ENCODE results near the gene TRIM28. TPM values are rescaled to one million over a fixed set of nuclear protein-coding genes. Genes with fewer than 3 reads are reported as not detected.

Gene TRIM28
- total and polyA plus RNA-seq, 9 of the 15 experiments (the other 6 are each of a cell fraction or from before 2014, with no cell fraction given), result 12.1 to 797 (median 490) TPM

GRCh38 chr19:58572818-58573657 lies 29.2 kb downstream of the TRIM28 start, which contains the start of gene MZF1 (continued):
- TF ChIP-seq TRIM25 (IDR thresholded peaks at IDR 0.05; ENCODE audit: borderline replicate concordance), result peak; percentile 84; the same call in 1 of the 2 replicates
- peak; percentile 77 for TF ChIP-seq PHF20 (IDR thresholded peaks at IDR 0.05; ENCODE audit: partially characterized antibody)
- peak; percentile 91 to 93 for TF ChIP-seq MNT (conservative IDR thresholded peaks at IDR 0.05)
- TF ChIP-seq SIN3B (IDR thresholded peaks at IDR 0.05; ENCODE audit: low read depth), result 0 out of 2 replicates have a peak, but pooled peaks have one; percentile 10
- TF ChIP-seq ZNF830 (CRISPR knock-in tag; IDR thresholded peaks at IDR 0.05), result no peak
- no peak for TF ChIP-seq SAP30 (IDR thresholded peaks at IDR 0.05; ENCODE audit: borderline replicate concordance, insufficient read depth, low read depth, low read length, poor library complexity, severe bottlenecking)
- peak in 1 of 2 experiments; percentile 10; a peak in 2 of 4 replicates for TF ChIP-seq HDAC1 (IDR thresholded peaks at IDR 0.05)
- peak; percentile 85 for TF ChIP-seq HBP1 (CRISPR knock-in tag; IDR thresholded peaks at IDR 0.05)
- TF ChIP-seq DLX4 (CRISPR knock-in tag; IDR thresholded peaks at IDR 0.05), result no peak
- 0 out of 2 replicates have a peak, but pooled peaks have one; percentile 19 for TF ChIP-seq ZC3H11A (IDR thresholded peaks at IDR 0.05; ENCODE audit: low read depth, low read length)
- no peak for TF ChIP-seq NCOA4 (IDR thresholded peaks at IDR 0.05; ENCODE audit: partially characterized antibody)
- peak; percentile 89; the same call in 1 of the 2 replicates for TF ChIP-seq FOXP1 (CRISPR knock-in tag; IDR thresholded peaks at IDR 0.05)
- TF ChIP-seq ZBTB9 (CRISPR knock-in tag; IDR thresholded peaks at IDR 0.05), result peak; percentile 73; the same call in 1 of the 2 replicates
- TF ChIP-seq BCLAF1 (IDR thresholded peaks at IDR 0.05; ENCODE audit: borderline replicate concordance in 1 of 2, control insufficient read depth in 1 of 2, low read depth in 2 of 2, low read length in 1 of 2), result no peak
- peak; percentile 42; the same call in 1 of the 2 replicates for TF ChIP-seq SPI1 (IDR thresholded peaks at IDR 0.05; ENCODE audit: borderline replicate concordance, low read depth, low read length)

Measured in K562 (cell line).